A549 (cell line): ENCODE data around the gene AUTS2.

Source experiments
- FOSL2 ChIP-seq, 2 experiments: fragments of 450-650 bp in 1 of 2; fragments of >200 bp in 1 of 2; sonication (Bioruptor Twin) in 1 of 2; formaldehyde crosslinking; IDR thresholded peaks; 2 replicates each; pipeline versions ENCODE4 v1.5.0 to v1.6.1; 2016 to 2020; ENCODE audit warnings: mild to moderate bottlenecking in 1 of 2, moderate library complexity in 1 of 2
- HOXB5 ChIP-seq: fragments of 250-450 bp; sonication (Bioruptor Pico); IDR thresholded peaks from 2 replicates; pipeline ENCODE4 v1.5.0; 2020; ENCODE audit warnings: mild to moderate bottlenecking, moderate library complexity
- NFE2L2 ChIP-seq: fragments of 150-350 bp; conservative IDR thresholded peaks from 2 replicates; pipeline ENCODE4 v1.6.1; 2014; ENCODE audit warnings: low read length
- POLR2A ChIP-seq: IDR thresholded peaks from 2 replicates; pipeline ENCODE4 v1.6.1; 2012; ENCODE audit warnings: mild to moderate bottlenecking, low read length
- RFX5 ChIP-seq: fragments of 450-650 bp; IDR thresholded peaks from 2 replicates; pipeline ENCODE4 v1.7.1; 2014; ENCODE audit warnings: antibody characterized with exemption, mild to moderate bottlenecking, moderate library complexity
- ZNF302 ChIP-seq: fragments of 250-450 bp; sonication (Bioruptor Pico); IDR thresholded peaks from 2 replicates; pipeline ENCODE4 v1.9.0; 2021; ENCODE audit warnings: inconsistent platforms, mild to moderate bottlenecking, moderate library complexity
- TF ChIP-seq, protein P1 (sequence below): fragments of 150-350 bp; IDR thresholded peaks from 2 replicates; pipeline ENCODE4 v1.6.1; 2014; ENCODE audit warnings: low read depth, mild to moderate bottlenecking, low read length
- TF ChIP-seq, protein P2 (sequence below): fragments of >200 bp; sonication (Bioruptor Twin); formaldehyde crosslinking; IDR thresholded peaks from 3 replicates; pipeline ENCODE4 v1.5.1; 2016
- TF ChIP-seq, protein P3 (sequence below): fragments of 200-600 bp; sonication (generic); IDR thresholded peaks from 2 replicates; pipeline ENCODE4 v1.6.1; 2016; ENCODE audit warnings: antibody characterized with exemption, mild to moderate bottlenecking, moderate library complexity
- TF ChIP-seq, protein P4 (sequence below): fragments of 450-650 bp; IDR thresholded peaks from 2 replicates; pipeline ENCODE4 v1.6.1; 2014; ENCODE audit warnings: antibody characterized with exemption

DNA sequence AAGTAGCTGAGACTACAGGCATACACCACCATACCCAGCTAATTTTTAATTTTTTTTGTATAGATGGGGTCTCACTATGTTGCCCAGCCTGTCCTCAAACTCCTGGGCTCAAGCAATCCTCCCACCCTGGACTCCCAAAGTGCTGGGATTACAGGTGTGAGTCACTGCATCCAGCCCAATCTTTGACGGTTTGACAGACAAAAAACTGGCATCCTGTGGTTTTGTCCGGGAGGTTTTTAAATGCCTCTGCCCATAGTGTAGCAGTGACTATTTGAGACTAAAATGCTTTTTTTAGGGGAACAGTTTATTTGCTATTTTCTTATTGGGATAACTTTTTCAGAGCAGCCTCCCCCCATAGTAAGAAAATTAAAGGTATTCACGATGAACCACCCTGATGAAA, 1010.0 kb downstream of the AUTS2 start:
- no peak for TF ChIP-seq RFX5
- no peak for TF ChIP-seq ZNF302 (CRISPR knock-in tag)
- TF ChIP-seq POLR2A, result no peak
- TF ChIP-seq, protein P1, sequence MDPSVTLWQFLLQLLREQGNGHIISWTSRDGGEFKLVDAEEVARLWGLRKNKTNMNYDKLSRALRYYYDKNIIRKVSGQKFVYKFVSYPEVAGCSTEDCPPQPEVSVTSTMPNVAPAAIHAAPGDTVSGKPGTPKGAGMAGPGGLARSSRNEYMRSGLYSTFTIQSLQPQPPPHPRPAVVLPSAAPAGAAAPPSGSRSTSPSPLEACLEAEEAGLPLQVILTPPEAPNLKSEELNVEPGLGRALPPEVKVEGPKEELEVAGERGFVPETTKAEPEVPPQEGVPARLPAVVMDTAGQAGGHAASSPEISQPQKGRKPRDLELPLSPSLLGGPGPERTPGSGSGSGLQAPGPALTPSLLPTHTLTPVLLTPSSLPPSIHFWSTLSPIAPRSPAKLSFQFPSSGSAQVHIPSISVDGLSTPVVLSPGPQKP, result no peak
- TF ChIP-seq, protein P2, sequence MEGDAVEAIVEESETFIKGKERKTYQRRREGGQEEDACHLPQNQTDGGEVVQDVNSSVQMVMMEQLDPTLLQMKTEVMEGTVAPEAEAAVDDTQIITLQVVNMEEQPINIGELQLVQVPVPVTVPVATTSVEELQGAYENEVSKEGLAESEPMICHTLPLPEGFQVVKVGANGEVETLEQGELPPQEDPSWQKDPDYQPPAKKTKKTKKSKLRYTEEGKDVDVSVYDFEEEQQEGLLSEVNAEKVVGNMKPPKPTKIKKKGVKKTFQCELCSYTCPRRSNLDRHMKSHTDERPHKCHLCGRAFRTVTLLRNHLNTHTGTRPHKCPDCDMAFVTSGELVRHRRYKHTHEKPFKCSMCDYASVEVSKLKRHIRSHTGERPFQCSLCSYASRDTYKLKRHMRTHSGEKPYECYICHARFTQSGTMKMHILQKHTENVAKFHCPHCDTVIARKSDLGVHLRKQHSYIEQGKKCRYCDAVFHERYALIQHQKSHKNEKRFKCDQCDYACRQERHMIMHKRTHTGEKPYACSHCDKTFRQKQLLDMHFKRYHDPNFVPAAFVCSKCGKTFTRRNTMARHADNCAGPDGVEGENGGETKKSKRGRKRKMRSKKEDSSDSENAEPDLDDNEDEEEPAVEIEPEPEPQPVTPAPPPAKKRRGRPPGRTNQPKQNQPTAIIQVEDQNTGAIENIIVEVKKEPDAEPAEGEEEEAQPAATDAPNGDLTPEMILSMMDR, result no peak
- no peak for TF ChIP-seq NFE2L2
- TF ChIP-seq HOXB5, result no peak
- TF ChIP-seq, protein P3, sequence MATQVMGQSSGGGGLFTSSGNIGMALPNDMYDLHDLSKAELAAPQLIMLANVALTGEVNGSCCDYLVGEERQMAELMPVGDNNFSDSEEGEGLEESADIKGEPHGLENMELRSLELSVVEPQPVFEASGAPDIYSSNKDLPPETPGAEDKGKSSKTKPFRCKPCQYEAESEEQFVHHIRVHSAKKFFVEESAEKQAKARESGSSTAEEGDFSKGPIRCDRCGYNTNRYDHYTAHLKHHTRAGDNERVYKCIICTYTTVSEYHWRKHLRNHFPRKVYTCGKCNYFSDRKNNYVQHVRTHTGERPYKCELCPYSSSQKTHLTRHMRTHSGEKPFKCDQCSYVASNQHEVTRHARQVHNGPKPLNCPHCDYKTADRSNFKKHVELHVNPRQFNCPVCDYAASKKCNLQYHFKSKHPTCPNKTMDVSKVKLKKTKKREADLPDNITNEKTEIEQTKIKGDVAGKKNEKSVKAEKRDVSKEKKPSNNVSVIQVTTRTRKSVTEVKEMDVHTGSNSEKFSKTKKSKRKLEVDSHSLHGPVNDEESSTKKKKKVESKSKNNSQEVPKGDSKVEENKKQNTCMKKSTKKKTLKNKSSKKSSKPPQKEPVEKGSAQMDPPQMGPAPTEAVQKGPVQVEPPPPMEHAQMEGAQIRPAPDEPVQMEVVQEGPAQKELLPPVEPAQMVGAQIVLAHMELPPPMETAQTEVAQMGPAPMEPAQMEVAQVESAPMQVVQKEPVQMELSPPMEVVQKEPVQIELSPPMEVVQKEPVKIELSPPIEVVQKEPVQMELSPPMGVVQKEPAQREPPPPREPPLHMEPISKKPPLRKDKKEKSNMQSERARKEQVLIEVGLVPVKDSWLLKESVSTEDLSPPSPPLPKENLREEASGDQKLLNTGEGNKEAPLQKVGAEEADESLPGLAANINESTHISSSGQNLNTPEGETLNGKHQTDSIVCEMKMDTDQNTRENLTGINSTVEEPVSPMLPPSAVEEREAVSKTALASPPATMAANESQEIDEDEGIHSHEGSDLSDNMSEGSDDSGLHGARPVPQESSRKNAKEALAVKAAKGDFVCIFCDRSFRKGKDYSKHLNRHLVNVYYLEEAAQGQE, result no peak
- TF ChIP-seq, protein P4, sequence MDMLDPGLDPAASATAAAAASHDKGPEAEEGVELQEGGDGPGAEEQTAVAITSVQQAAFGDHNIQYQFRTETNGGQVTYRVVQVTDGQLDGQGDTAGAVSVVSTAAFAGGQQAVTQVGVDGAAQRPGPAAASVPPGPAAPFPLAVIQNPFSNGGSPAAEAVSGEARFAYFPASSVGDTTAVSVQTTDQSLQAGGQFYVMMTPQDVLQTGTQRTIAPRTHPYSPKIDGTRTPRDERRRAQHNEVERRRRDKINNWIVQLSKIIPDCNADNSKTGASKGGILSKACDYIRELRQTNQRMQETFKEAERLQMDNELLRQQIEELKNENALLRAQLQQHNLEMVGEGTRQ, result no peak
- TF ChIP-seq FOSL2 (IDR thresholded peaks at IDR 0.05), result no peak
- TF ChIP-seq FOSL2 (CRISPR knock-in tag; IDR thresholded peaks at IDR 0.05), result no peak
